ENCODE measurements around the gene GPR15LG.

GRCh38 chr10:84166620-84167288, 6.8 kb upstream of the GPR15LG start:
- TF ChIP-seq, protein P1, sequence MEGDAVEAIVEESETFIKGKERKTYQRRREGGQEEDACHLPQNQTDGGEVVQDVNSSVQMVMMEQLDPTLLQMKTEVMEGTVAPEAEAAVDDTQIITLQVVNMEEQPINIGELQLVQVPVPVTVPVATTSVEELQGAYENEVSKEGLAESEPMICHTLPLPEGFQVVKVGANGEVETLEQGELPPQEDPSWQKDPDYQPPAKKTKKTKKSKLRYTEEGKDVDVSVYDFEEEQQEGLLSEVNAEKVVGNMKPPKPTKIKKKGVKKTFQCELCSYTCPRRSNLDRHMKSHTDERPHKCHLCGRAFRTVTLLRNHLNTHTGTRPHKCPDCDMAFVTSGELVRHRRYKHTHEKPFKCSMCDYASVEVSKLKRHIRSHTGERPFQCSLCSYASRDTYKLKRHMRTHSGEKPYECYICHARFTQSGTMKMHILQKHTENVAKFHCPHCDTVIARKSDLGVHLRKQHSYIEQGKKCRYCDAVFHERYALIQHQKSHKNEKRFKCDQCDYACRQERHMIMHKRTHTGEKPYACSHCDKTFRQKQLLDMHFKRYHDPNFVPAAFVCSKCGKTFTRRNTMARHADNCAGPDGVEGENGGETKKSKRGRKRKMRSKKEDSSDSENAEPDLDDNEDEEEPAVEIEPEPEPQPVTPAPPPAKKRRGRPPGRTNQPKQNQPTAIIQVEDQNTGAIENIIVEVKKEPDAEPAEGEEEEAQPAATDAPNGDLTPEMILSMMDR (conservative IDR thresholded peaks at IDR 0.05; ENCODE audit: low read depth in 2 of 2), result no peak
- TF ChIP-seq, protein P2, sequence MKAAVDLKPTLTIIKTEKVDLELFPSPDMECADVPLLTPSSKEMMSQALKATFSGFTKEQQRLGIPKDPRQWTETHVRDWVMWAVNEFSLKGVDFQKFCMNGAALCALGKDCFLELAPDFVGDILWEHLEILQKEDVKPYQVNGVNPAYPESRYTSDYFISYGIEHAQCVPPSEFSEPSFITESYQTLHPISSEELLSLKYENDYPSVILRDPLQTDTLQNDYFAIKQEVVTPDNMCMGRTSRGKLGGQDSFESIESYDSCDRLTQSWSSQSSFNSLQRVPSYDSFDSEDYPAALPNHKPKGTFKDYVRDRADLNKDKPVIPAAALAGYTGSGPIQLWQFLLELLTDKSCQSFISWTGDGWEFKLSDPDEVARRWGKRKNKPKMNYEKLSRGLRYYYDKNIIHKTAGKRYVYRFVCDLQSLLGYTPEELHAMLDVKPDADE (IDR thresholded peaks at IDR 0.05), result no peak
- no peak for TF ChIP-seq EZH2 (IDR thresholded peaks at IDR 0.05; ENCODE audit: low read depth, unreplicated experiment)
- no peak for TF ChIP-seq REST (IDR thresholded peaks at IDR 0.05; ENCODE audit: unreplicated experiment)
- no peak for TF ChIP-seq CREB1 (CRISPR knock-in tag; IDR thresholded peaks at IDR 0.05; ENCODE audit: low read depth)
- TF ChIP-seq POLR2AphosphoS5 (IDR thresholded peaks at IDR 0.05; ENCODE audit: low read depth), result no peak
- TF ChIP-seq EZH2phosphoT487 (IDR thresholded peaks at IDR 0.05; ENCODE audit: unreplicated experiment), result no peak
